C4-2B (cell line): ENCODE results near the gene STAG1.

ENCODE experiments used
- H3K27ac ChIP-seq: fragments of 450-650 bp; 2 replicates; pipeline ENCODE4 v1.5.1; 2017
- ZFX ChIP-seq: fragments of 450-650 bp; IDR thresholded peaks from 2 replicates; pipeline ENCODE4 v1.6.1; 2017
- TF ChIP-seq, protein P1 (sequence below): fragments of 450-650 bp; conservative IDR thresholded peaks from 2 replicates; pipeline ENCODE4 v1.5.1; 2017; ENCODE audit warnings: mild to moderate bottlenecking

The STAG1 gene

GRCh38 chr3:136434429-136434828, 317.7 kb downstream of the STAG1 start:
- TF ChIP-seq ZFX, result no peak
- TF ChIP-seq, protein P1, sequence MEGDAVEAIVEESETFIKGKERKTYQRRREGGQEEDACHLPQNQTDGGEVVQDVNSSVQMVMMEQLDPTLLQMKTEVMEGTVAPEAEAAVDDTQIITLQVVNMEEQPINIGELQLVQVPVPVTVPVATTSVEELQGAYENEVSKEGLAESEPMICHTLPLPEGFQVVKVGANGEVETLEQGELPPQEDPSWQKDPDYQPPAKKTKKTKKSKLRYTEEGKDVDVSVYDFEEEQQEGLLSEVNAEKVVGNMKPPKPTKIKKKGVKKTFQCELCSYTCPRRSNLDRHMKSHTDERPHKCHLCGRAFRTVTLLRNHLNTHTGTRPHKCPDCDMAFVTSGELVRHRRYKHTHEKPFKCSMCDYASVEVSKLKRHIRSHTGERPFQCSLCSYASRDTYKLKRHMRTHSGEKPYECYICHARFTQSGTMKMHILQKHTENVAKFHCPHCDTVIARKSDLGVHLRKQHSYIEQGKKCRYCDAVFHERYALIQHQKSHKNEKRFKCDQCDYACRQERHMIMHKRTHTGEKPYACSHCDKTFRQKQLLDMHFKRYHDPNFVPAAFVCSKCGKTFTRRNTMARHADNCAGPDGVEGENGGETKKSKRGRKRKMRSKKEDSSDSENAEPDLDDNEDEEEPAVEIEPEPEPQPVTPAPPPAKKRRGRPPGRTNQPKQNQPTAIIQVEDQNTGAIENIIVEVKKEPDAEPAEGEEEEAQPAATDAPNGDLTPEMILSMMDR, result no peak
- H3K27ac ChIP-seq, result no peak overlapping the region

DNA sequence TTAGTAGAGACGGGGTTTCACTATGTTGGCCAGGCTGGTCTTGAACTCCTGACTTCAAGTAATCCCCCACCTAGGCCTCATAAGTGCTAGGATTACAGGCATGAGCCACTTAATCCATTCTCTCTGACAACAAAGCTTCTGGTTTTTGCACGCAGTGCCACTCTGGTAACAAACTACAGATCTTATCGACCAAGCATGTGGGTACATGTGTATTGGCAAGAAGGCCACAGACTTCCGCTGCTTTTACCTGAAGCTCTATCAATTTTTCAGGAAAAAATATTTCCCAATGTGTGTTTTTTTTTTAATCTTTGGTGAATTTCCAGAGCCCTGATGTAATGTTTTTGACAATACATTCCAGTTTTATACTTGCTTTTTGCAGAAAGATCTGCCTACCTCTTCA, 319.5 kb downstream of the STAG1 start:
- H3K27ac ChIP-seq, result no peak overlapping the region
- no peak for TF ChIP-seq ZFX
- TF ChIP-seq, protein P1, result no peak

DNA sequence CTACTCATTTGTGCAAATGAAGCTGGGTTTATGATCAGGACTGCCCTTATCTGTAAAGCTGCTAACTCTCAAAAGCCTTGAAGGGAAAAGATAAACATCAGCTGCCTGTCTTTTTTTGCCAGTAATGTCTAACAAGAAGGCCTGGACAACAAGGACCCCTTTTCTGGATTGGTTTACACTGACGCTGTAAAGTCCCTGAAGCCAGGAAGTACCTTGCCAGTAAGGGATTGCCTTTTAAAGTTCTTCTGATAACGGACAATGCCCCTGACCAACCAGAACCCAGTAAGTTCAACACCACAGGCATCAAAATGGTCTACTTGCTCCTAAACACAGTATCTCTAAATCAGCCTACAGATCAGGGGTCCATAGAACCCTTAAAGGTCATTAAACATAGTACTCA, 324.0 kb downstream of the STAG1 start:
- TF ChIP-seq, protein P1, result no peak
- no peak for TF ChIP-seq ZFX
- no peak overlapping the region for H3K27ac ChIP-seq

GRCh38 chr3:136427236-136427635, 324.9 kb downstream of the STAG1 start:
- no peak overlapping the region for H3K27ac ChIP-seq
- TF ChIP-seq ZFX, result no peak
- TF ChIP-seq, protein P1, result no peak

- H3K27ac ChIP-seq, result no peak overlapping the region
- TF ChIP-seq ZFX, result no peak
- TF ChIP-seq, protein P1, result no peak
Observed at GRCh38 chr3:136414476-136414875, 337.7 kb downstream of the STAG1 start.

- no peak overlapping the region for H3K27ac ChIP-seq
- no peak for TF ChIP-seq ZFX
- TF ChIP-seq, protein P1, result no peak
Observed at GRCh38 chr3:136412307-136412706, 339.9 kb downstream of the STAG1 start.

GRCh38 chr3:136409549-136409948, 342.6 kb downstream of the STAG1 start:
- H3K27ac ChIP-seq, result no peak overlapping the region
- TF ChIP-seq, protein P1, result no peak
- TF ChIP-seq ZFX, result no peak
